Fibroblast of peridontal ligament (primary cell): ENCODE data around the gene ERC1.

ENCODE experiments used
- DNase-seq: peaks from one replicate; pipeline ENCODE4 v3.0.0-alpha.2; 2010; ENCODE audit errors: extremely low read depth

Gene ERC1

DNA sequence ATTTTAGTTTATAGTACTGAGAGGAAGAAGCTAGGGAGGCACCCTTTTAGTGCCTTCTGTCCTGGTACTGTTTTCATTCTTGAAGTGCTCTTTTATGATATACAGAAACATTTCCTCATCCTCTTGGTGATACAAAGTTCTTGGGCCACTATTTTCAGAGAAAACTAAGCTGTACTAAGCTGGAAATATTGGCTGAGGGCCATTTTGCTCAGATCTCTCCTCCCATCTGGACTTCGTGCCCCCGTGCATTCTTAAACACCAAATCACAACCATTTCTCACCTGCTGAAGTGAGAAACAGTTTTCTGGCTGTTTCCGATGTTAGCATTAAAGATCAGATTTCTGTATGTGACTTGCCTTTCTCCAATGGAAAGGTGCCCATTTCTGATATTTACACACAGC, 444.4 kb downstream of the ERC1 start:
- DNase-seq: peak; percentile 23

DNA sequence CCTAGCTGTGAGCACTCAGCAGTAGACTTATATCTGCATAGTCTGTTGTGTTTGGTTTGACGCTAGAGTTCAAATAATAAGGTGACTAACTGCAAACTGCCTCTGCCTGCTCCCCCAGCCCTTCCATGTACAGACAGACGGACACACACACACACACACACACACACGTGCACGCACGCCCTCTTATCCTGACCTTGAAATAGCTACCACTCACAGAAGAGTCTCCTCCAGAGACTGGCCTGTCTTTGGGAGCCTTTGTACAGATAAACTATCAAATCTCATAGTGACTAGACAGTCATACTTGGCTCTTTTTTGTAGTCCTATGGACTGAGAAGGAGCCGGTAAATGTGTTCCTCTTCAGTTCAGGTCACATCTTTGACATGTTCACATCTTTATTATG, 445.0 kb downstream of the ERC1 start:
- no peak for DNase-seq

DNA sequence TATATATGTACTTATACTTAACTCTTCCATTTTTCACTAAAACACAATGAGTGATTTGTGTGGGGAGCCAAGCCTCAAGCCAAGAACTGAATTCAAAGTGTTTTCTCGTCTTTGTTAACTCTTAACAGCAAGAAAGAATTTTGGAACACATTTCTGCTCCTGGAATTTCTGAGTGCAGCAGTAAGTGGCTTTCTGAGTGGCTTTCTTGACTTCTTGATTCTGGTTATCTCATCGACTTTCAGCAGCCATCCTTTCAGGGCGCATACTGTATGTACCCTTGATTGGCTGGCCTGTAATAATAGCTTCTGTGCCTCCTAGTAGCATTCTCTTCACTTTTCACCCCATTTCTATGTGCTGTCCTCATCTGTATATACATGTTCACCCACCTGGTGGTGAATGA, 446.0 kb downstream of the ERC1 start:
- DNase-seq: no peak

DNA sequence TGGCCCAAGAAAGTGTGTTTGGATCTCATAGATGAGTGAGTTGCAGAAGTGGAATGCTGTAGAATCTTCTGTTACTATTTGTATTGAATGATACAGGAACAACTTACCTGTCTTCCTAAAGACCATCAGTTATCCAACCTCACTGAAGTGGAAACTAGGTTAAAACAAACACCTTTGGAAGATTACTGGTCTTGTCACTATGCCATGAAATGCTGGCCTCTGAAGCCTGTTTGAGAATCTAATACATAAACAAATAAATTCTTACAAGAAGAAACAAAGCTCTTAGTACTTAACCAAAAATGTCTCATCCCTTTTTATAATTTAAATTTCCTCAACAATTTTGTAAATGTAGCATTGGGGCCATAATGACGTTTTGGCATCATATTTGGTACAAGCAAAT, 448.2 kb downstream of the ERC1 start:
- DNase-seq: no peak

DNA sequence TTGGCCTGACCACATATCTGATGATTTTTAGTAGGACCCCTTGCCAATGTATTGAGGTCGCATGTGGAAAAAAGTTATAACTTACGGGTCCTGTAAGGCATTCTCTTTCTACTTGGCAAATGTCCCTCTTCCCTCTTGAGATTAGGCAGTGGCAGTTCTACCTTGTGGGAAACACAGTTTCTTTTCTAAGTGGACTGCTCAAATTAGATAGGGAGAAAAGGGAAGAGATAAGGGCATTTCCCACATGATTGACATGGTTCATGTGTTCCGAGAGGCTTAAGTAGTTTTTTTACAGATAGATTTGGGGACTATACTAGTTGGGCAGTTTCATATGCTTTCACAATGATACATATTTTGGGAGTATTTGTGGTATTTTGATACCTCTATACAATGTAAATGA, 448.7 kb downstream of the ERC1 start:
- DNase-seq: no peak

DNA sequence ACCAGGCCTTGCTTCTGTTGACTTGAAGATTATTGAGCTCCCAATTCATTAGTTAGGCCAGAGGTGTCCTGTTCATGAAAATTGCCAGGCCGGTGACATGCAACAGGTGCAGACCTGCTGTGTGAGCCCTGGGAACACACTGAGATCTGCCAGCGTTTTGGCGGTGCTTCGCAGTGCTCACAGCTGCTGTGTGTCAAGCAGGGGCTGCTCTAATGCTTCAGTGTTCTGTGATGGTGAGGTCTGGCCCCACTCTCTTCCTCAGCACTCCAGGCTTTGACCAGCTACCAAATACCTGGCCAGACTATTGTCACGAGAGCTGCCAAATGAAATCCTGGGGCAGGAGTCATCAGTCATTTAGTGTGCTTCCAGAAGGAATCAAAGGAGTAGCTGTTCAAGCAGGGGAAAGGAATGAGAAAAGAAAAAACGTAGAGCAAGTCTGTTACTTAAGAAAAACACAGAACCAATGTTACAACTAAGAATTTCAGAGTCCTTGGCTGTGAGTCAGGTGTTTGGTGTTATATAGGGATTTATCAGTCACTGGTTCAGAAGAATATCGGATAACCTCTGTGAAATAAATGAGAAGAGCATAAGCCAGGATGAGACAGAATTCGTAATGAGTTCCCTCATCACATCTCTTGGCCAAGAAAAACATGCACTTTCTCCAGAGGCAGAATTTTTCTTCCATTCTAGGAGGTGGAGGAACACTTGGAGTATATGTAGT, 452.6 kb downstream of the ERC1 start:
- peak; percentile 91 for DNase-seq

DNA sequence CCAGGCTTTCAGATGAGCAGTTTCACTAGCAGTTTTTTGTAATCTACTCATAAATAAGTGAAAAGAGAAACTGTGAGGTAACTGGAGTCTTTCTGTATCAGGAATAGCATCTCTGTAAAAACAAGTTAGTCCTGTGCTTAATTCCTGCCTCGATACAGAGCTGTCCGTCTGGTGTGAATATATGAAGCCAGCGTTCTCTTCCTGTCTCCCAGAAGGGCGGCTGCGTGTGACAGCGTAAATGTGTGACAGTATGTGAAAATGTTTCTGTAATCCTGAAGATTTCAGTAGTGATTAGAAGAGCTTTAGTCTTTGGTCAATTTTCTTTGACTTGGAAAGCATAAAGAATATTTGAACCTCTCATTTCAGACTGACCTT, 453.1 kb downstream of the ERC1 start:
- no peak for DNase-seq

DNA sequence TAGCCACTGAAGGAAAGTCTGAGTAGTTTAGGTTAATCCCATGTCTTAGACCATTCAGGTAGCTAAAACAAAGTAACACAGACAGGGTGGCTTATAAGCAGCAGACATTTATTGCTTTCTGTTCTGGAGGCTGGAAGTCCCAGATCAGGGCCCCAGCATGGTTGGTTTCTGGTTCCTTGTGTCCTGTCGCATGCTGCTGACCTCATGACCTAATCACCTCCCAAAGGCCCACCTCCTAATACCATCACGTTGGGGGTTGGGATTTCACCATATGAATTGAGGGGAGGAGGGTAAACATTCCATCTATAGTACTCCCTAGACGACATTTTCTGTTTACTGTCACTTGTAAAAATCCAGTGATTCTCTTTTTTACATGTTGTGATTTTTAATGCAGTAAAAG, 454.8 kb downstream of the ERC1 start:
- DNase-seq: no peak

DNA sequence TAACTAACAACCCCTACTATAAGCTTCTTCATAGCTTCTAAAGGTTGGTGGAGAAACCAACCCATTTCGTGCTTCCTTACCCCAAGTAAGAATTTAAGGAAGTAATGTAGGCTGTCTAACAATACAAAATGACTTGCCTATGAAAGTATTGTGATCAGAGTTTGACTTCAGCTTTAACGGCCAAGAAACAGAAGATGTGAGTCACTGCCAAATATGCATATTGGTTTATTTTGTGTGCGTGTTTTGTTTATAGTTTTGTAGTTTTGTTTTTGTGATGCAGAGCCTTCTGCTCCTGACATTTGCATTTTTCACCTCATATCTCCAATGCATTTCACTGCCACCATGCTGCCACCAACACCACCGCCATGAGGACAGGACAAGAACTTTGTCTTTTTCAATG, 457.3 kb downstream of the ERC1 start:
- peak; percentile 40 for DNase-seq

DNA sequence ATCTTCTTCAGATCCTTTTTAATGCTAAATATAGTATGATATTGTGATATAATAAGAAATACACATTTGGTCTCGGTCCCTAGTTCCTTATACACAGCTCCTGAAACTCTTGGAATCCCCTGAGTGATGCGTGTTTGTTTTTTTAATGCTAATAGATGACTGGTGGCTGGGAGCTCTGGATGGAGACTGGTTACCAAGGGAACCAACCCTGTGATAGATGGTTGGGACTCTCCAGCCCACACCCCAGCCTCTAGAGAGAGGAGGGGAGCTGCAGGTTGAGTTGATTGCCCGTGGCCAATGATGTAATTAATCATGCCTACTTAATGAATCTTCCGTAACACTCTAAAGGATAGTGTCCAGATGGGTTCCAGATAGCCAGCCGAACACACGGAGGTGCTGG, 462.8 kb downstream of the ERC1 start:
- no peak for DNase-seq

DNA sequence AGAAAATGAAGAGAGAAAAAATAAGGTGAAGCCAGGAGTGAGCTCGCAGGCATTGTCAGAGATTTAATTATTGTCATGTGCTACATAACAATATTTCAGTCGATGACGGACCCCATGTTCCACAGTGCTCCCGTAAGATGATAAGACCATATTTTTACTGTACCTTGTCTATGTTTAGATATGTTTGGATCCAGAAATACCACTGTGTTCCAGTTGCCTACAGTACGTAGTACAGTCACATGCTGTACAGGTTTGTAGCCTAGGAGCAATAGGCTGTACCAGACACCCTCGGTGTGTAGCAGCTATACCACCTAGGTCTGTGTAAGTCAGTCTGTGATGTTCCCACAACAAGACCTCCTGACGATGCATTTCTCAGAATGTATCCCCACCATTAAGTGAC, 465.9 kb downstream of the ERC1 start:
- no peak for DNase-seq

DNA sequence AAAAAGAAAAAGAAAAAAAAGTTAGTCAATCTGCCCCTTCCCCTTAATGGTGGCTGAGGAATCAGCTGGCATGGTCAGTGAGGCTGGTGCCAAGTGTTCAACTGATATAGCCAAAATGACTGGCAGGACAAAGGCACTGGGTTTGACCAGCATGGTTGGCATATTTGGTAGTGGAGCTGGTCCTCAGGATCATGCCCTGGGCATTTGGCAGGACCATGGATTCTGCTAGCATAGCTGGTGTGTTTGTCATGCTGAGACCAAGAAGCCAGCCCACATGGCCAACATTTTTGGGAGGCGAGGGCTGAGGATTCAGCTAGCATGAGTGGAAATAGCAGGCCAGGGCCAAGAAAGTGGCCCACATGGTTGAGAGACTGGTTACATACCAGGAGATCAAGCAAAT, 466.9 kb downstream of the ERC1 start:
- DNase-seq: peak; percentile 94

DNA sequence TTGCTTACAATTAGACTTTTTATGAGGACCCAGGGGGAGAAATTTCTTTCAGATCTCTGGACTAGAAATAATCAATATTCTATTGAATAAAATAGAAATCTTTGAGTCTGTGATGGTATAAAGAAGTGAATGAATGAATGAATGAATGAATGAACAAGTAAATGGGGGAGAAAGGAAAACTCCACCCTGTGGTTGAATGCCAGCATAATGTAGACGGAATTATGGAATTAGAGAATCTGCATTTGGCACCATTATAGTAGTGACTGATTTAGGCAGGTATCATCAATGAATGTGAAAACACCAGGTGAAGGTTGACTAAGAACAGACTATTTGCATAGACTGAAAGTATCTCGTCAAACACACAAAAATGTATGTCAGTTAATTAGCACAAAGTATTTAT, 468.3 kb downstream of the ERC1 start:
- DNase-seq: no peak

DNA sequence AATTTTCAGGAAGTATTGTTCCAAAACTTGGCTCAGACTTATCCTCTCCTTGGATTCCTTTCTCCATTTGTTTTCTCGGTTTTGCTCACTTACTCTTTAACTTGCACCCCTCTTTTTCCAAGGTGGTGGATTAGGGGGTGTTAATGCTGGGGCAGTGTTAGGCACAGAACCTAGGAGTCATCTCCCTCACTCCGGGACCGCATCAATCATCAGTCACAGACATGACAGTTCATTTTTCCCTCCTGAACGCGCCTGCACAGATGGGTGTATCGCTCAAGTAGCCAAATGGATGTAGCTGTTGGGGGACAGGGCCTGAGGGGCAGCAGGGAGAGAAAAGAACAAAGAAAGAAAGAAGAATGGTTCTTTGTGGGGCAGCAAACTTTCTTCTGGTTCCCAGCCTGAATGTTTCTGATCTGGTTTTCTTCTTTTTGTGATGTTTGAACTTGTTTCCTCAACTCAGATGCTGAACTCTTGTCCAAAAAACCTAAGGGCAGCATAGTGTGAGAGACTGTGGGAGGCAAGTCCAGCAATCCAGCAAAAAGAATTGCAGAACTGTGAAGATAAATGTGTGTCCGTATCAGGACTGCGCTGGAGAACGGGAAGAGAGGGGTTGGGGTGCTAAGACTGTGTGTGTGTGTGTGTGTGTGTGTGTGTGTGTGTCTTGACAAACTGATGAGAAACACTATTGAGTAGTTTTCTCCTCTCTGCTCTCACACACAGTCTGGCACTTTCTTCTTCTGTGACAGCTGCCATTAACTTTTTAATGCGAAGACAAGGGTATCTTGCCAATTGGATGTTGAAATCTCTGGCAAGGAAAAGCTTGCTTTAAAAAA, 472.3 kb downstream of the ERC1 start:
- peak; percentile 26 for DNase-seq

DNA sequence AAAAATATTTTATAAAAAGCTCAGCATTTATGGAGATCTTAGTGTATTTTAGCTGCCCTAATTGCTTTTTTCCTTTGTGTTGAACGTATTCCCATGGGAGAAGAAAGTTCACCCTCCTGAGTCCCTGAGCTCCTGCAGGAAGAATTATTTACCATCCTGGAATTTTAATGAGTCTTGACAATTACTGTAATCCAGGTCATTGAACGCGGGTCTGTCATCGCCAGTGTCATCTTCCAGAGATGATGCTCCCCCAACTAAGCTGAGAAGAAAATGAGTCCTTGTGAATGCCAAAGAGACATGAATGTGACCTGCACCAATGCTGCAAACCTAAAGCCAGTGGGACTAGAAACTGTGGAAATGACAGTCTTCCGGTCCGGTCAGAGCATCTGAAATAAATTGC, 473.9 kb downstream of the ERC1 start:
- DNase-seq: no peak

DNA sequence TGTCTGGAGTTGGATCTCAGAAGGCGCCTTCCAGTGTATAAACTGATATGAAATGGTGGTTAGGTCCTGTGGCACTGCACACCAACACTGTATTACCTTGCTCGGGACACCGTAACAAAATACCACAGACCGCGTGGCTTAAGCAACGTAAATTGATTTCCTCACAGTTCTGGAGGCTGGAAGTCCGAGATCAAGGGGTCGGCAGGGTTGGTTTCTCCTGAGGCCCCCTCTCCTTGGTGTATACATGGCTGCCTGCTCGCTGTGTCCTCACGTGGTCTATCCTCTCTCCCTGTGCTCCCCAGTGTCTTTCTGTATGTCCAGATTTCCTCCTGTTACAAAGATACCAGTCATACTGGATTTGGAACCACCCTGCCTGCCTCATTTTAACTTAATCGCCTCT, 475.0 kb downstream of the ERC1 start:
- no peak for DNase-seq

DNA sequence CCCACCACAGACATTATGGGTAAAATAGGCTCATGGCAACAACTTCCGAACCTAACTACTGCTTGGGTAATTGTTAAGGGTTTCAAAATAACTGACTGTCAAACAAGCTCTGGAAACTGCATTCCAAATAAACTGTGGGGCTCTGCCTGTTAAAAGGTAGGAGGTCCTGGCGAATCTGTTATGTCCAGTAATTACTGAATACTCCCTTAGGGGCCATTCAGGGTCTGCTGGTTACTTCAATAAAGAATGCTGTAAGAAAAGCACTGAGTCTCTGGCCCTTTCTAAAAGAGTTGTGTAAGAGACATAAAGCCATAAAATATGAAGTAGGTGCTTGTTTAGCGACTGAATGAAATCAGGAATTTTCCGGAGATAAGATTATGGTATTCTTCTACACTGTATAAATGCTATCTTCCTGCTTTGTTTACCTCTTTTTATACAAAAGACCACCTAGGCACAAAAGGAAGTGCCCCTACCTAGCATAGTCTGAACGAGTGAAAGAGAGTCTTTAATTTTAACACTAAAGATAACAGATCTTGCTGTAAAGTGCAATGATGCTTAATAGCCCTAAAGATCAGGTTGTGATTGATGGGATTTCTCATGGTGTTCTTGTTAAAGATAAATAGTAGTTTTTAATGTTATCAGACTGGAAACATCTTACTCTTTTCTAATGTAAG, 475.6 kb downstream of the ERC1 start:
- no peak for DNase-seq

DNA sequence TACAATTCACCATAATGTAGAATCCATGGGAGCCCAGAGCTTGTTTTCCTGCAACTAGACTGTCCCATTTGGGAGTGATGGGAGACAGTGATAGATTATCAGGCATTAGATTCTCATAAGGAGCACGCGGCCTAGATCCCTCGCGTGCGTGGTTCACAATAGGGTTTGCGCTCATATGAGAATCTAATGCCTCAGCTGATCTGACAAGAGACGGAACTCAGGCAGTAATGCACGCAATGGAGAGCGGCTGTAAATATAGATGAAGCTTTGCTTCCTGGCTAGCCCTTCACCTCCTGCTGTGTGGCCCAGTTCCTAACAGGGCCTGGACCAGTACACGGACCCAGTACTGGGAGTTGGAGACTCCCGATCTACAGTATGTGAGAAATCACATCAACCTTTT, 476.7 kb downstream of the ERC1 start:
- no peak for DNase-seq

DNA sequence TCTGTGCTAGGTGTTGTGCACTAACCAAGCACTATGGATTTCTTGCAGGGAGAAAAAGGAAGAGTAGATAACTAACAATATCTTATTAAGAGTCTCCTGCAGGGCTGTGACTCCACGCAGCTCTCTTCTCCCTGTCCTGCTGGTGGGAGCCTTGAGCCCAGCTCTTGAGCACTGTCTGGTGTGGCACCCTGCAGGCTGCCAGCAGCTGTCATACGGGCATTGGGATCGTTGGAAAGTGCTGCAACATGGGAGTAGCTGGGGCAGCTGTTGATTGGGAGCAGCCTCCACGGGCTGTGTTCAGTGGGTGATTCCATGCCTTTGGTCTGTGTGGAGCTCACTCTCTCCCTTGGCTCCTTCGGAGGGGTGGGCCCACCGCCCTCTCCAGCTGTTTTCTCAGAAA, 478.0 kb downstream of the ERC1 start:
- no peak for DNase-seq

DNA sequence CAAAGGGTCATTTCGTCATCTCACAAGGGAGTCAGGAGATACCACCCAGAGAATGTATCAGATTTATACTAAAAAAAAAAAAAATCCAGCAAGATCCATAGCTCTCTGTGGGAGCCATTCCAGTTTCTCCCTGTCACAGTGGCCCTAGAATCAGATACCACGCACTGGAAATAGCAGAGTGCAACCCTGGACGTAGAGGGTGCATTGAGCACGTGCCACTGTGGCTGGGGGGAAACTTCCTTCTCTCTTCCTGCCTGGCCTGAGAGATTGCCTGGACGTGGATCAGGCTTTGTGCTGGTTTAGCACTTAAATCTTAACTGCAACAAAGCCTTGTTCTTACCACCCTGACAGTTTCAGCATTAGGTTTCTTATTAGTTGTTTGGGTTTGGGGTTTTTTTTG, 479.0 kb downstream of the ERC1 start:
- no peak for DNase-seq

DNA sequence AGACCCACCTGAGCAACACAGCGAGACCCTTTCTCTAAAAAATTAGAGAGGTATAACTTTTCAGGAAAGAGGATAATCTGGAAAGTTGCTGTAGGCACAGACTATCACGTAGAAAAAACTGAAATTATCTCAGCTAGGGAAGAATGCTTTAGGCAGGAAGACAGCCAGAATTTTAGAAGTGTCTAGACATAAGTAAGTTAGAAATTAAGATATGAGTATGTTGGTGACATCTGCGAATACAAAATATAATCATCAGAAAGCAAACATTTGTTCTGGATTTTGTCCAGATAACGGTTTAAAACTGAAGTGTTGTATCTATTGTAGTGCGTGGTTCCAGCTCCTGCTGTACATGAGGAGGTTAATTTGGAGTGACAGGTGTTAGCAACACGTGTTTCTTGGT, 480.2 kb downstream of the ERC1 start:
- DNase-seq: no peak

DNA sequence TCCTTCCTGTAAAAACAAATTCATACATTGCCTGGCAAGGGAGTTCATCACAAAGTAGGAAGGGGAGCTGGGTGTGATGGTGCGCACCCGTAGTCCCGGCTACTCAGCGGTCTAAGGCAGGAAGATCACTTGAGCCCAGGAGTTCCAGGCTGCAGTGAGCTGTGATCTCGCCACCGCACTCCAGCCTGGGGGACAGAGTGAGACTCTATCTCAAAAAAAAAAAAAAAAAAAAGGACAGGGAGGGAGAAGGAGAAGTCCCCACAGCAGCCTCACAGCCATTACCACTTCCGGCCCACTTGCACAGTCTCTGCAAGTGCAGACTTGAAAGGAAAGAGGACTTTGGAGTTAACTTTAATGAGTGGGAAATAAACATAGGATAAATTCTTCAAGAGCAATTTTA, 482.4 kb downstream of the ERC1 start:
- no peak for DNase-seq

DNA sequence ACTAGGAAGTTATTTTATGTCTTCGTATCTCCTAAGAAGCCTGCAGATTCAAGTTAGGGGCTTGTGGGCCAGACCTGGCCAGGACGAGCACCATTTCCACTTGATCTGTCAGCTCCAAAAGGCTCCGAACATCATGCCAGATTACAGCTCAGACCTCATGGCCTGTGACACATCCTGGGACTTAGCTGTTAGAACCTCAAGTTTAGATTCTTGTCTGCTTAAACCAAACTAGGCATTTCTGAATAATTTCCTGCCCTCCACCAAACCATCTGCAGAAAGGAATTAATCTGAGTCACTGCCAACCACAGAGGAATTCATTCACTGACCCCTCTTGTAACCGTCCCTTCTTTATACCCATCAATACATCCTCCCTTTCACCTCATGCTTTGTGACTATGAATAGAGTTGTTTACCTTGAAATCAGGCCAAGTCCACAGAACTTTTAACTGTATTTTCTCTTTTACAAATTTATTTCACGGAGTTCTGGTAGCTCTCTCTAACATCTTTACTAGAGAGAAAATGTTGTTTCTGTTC, 483.1 kb downstream of the ERC1 start:
- DNase-seq: peak; percentile 97
